ENCODE data around the gene SMIM5.

- TF ChIP-seq CTCF (IDR thresholded peaks at IDR 0.05) (no peak), POLR2A (IDR thresholded peaks at IDR 0.05) (no peak), POLR2AphosphoS5 (IDR thresholded peaks at IDR 0.05) (no peak), EP300 (IDR thresholded peaks at IDR 0.05) (no peak)
Measured at GRCh38 chr17:75590849-75591721, 42.1 kb upstream of the SMIM5 start.

Data from gastroesophageal sphincter (tissue), 3 donors.